Endothelial cell (in vitro differentiated cells): Measurements from ENCODE around the gene PARM1. TPM values are rescaled to one million over a fixed set of nuclear protein-coding genes. Genes with fewer than 3 reads are reported as not detected.

Experiments
- DNase-seq: peaks from one replicate; pipeline ENCODE4 v3.0.0; 2021; ENCODE audit warnings: low spot score
- H3K27ac Mint-ChIP-seq: one replicate; pipeline ENCODE4 v1.8.0; 2021; ENCODE audit warnings: mixed read lengths, inconsistent platforms; ENCODE audit not compliant: unreplicated experiment
- H3K27me3 Mint-ChIP-seq: one replicate; pipeline ENCODE4 v1.8.0; 2021; ENCODE audit warnings: mild to moderate bottlenecking, moderate library complexity, mixed read lengths, inconsistent platforms; ENCODE audit not compliant: unreplicated experiment
- H3K36me3 Mint-ChIP-seq: one replicate; pipeline ENCODE4 v1.8.0; 2021; ENCODE audit warnings: mild to moderate bottlenecking, low read depth, mixed read lengths, inconsistent platforms; ENCODE audit not compliant: unreplicated experiment
- H3K4me1 Mint-ChIP-seq: one replicate; pipeline ENCODE4 v1.8.0; 2021; ENCODE audit warnings: mild to moderate bottlenecking, mixed read lengths, inconsistent platforms; ENCODE audit not compliant: unreplicated experiment
- H3K4me3 Mint-ChIP-seq: one replicate; pipeline ENCODE4 v1.8.0; 2021; ENCODE audit warnings: mild to moderate bottlenecking, mixed read lengths, inconsistent platforms; ENCODE audit not compliant: unreplicated experiment
- H3K9me3 Mint-ChIP-seq: one replicate; pipeline ENCODE4 v1.8.0; 2021; ENCODE audit warnings: mixed read lengths, inconsistent platforms; ENCODE audit not compliant: unreplicated experiment
- CTCF ChIP-seq: fragments of 200-600 bp; sonication (generic); IDR thresholded peaks from one replicate; pipeline ENCODE4 v1.5.0; 2021; ENCODE audit warnings: antibody characterized with exemption; ENCODE audit not compliant: unreplicated experiment
- total RNA-seq: library from RNA; stranded (reverse); fragmentation: NEBNext Ultra II Directional; extraction: Animal tissue kit (Norgen Biotek cat#: 25700); gene quantifications from one replicate; pipeline ENCODE4 v1.2.1, GENCODE V29; 2021; ENCODE audit not compliant: unreplicated experiment

Gene PARM1
- total RNA-seq, 1 donor from 2014 or later, result 0.18 TPM

- TF ChIP-seq CTCF, result no peak
- DNase-seq, result no peak
- Mint-ChIP-seq H3K27ac (no peak overlapping the region), H3K4me1 (no peaks in the 10 kb centered on the region), H3K9me3 (no peaks in the 10 kb centered on the region), H3K4me3 (no peak overlapping the region), H3K27me3 (no peaks in the 10 kb centered on the region), H3K36me3 (no peaks in the 10 kb centered on the region)
These were observed 39.7 kb upstream of the PARM1 start for GRCh38 chr4:74893171-74893570.

DNA sequence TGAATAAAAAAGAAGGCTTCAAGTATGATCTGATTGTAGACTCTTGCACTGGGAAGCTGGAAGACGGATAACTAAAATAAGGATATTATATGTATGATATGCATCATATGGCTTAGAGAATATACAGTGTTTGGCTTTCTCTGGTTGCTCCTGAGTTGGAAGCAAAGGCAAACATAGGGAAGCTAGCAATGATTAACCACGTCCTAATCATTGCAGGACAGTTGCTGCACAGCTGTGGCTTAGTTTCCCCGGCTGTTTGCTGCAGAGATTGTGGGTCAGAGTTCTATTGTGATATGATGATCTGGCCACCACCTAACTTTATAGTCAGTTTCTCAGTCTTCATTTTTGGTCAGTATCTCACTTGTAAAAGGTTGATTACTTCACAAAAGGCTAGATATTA lies 36.3 kb upstream of the PARM1 start:
- no peaks in the 10 kb centered on the region for H3K9me3 Mint-ChIP-seq
- H3K36me3 Mint-ChIP-seq, result no peaks in the 10 kb centered on the region
- H3K27me3 Mint-ChIP-seq, result no peaks in the 10 kb centered on the region
- no peak for DNase-seq
- H3K27ac Mint-ChIP-seq, result no peak overlapping the region
- no peak for TF ChIP-seq CTCF
- no peak overlapping the region for H3K4me3 Mint-ChIP-seq
- no peaks in the 10 kb centered on the region for H3K4me1 Mint-ChIP-seq

- no peaks in the 10 kb centered on the region for H3K9me3 Mint-ChIP-seq
- TF ChIP-seq CTCF, result no peak
- no peaks in the 10 kb centered on the region for H3K36me3 Mint-ChIP-seq
- H3K4me1 Mint-ChIP-seq, result no peaks in the 10 kb centered on the region
- no peak for DNase-seq
- H3K27ac Mint-ChIP-seq, result no peak overlapping the region
- no peaks in the 10 kb centered on the region for H3K27me3 Mint-ChIP-seq
- H3K4me3 Mint-ChIP-seq, result no peak overlapping the region
These were observed 35.5 kb upstream of the PARM1 start for GRCh38 chr4:74897386-74897785.

- Mint-ChIP-seq H3K4me3 (no peak overlapping the region), H3K36me3 (no peaks in the 10 kb centered on the region), H3K27ac (no peak overlapping the region), H3K9me3 (no peaks in the 10 kb centered on the region), H3K27me3 (no peaks in the 10 kb centered on the region), H3K4me1 (no peaks in the 10 kb centered on the region)
- no peak for TF ChIP-seq CTCF
- DNase-seq, result no peak
These were observed 32.1 kb upstream of the PARM1 start for GRCh38 chr4:74900862-74901261.

DNA sequence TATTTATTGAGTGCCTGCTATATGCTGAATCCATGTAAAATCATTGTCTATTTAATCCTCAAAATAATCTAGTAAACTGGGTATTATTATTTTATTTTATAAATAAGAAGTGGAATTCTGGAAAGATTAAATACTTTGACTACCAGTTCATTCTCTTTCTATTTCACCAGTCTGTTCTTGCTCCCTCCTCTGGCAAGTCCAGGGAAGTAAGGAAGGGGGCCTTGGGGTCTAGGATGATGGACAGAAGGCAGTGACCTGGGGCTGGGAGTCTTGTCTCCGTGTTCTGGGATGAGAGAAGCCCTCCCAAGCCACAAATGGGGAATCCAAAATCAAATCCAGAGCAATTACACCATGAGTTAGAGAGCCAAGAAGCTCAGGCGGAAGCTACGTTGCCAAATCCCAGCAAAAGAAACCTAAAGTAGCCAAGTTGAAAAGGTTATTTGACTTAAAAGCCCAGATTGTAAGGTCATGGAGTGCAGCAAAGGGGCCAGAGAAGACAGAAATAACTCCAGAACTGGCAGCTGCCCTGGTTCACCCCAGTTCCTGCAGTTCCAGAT lies 28.3 kb upstream of the PARM1 start:
- Mint-ChIP-seq H3K4me3 (no peak overlapping the region), H3K4me1 (no peaks in the 10 kb centered on the region), H3K27ac (no peak overlapping the region), H3K9me3 (no peaks in the 10 kb centered on the region), H3K27me3 (no peaks in the 10 kb centered on the region), H3K36me3 (no peaks in the 10 kb centered on the region)
- TF ChIP-seq CTCF, result no peak
- DNase-seq, result no peak
